Pancreas (tissue), 10 donors: ENCODE data around the gene PHOSPHO2. TPM values are rescaled to one million over a fixed set of nuclear protein-coding genes. Genes with fewer than 3 reads are reported as not detected.

Source experiments
- ATAC-seq, 4 donors: fragments of 200-7000 bp; cut with Tn5 transposase; one replicate each; pipeline versions ENCODE4 v1.8.0 to v1.9.1; 2020; ENCODE audit warnings: mild to moderate bottlenecking in 4 of 4, moderate library complexity in 4 of 4
- DNase-seq, 6 donors: peaks; one replicate each; pipeline ENCODE4 v3.0.0-alpha.2; 2020
- FAIRE-seq: peaks from 2 replicates; lab custom pipeline; 2012; peaks lifted over from hg19 to GRCh38; lab: Jason Lieb, UNC
- H3K27ac ChIP-seq, 4 donors: fragments of 200-600 bp; sonication (generic); 1 replicate in 3 of 4; 2 replicates in 1 of 4; pipeline versions ENCODE4 v1.5.0 to v1.8.0; 2020
- H3K27me3 ChIP-seq, 4 donors: fragments of 200-600 bp; one replicate each; pipeline ENCODE4 v1.8.0; 2021
- H3K36me3 ChIP-seq, 3 donors: fragments of 200-600 bp; sonication (generic) in 1 of 3; one replicate each; pipeline versions ENCODE4 v1.5.0 to v1.8.0; 2020 to 2021
- H3K4me1 ChIP-seq, 3 donors: fragments of 200-600 bp; one replicate each; pipeline ENCODE4 v1.8.0; 2021
- H3K4me3 ChIP-seq, 4 donors: fragments of 200-600 bp; sonication (generic) in 2 of 4; one replicate each; pipeline versions ENCODE4 v1.5.0 to v1.8.0; 2020 to 2021
- H3K9me3 ChIP-seq, 4 donors: fragments of 200-600 bp; one replicate each; pipeline ENCODE4 v1.8.0; 2021
- WGBS, 2 donors: extraction: QIAGEN DNeasy Blood & Tissue Kit; methylation state at CpG; one replicate each; pipeline ENCODE4 v1.1.7; 2013; 5-methylcytosine and 5-hydroxymethylcytosine counted together
- intact Hi-C, 3 donors: fragments of 100-400 bp; cut with DNase I; formaldehyde crosslinking; loops; one replicate each; pipeline versions ENCODE4 v1.11.1 to v1.14.2; 2022
- polyA plus RNA-seq, 2 donors: library from polyadenylated mRNA; stranded (reverse); fragments of 200-250 nt; gene quantifications; one replicate each; pipeline ENCODE4 v1.2.3, GENCODE V29; 2013
- total RNA-seq, 6 donors: library from RNA; stranded (reverse); fragmentation: NEBNext Ultra II Directional in 4 of 6; extraction: Animal tissue kit (Norgen Biotek cat#: 25700) in 4 of 6; gene quantifications; one replicate each; pipeline versions ENCODE4 v1.2.1 to v1.2.4, GENCODE V29; 2021 to 2023
- TF ChIP-seq, protein P1 (sequence below), 4 donors: fragments of 200-600 bp; sonication (generic) in 3 of 4; IDR thresholded peaks; one replicate each; pipeline versions ENCODE4 v1.5.0 to v1.8.0; 2021; ENCODE audit warnings: antibody characterized with exemption in 4 of 4
- donor health status: healthy with polysubstance abuse.
- donor health status: DM: no; HTN: no; CAD: no; lungs with moderate emphysema.
- donor health status: DM: no; HTN: no; CAD: no.
- donor health status: control.
- donor health status: control.
- donor health status: Bipolar disorder and iron deficiency.
- donor health status: DM: yes; HTN: yes; CAD: no.
- donor health status: DM: no; HTN: no; CAD: no.
- donor health status: DM: no; HTN: no; CAD: no.
- donor health status: DM: yes; HTN: yes; CAD: no.

PHOSPHO2 gene
- 1 to 10 TPM; 2.2 to 5.9 (median 3.3) TPM for total RNA-seq
- 1 to 10 TPM; 1.9 to 2.4 TPM for polyA plus RNA-seq

DNA sequence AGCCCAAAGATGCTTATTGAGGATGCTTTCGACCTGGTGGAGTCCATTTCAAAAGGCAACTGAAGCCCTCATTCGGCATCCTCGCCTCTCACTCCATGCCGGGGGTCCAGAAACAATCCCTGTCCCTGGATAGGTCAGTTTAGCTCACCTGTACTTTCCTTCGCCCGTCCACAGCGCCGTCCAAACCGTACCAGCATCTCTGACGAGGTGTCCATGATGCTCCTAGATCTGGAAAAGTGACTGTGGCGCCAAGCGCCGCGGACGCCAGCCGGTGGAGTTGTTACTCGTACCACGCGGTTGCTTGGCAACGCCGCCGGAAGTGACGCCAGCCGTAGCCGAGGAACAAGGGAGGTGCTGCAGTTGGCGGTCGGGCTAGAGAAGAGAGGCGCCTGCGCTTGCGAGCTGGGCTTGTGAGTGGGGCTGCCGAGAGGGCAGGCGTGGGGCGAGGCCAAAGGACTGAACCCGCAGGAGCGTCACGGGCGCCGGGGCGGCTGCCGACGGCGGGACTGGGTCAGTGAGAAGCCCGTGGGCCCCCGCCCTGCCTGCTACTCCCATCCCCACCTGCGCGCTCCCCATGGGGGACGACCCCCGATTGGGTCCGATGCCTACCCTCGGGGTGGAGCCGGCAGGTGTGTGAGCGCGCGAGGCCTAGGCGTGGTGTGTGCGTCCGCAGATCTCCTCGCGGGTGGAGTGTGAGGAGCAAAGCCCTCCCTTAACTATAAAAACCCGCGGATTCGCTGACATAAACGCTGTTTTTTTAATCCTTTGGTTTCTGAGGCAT lies at the start of gene PHOSPHO2, which contains the start of gene CFAP210:
PHOSPHO2 (plus strand) TSS at position 357 of the 781 bp plus-strand sequence. CDS start 6,503 bp downstream, outside the sequence.
CFAP210 (minus strand) TSS at position 293 of the 781 bp plus-strand sequence; CDS start at position 215, 78 bp downstream.
- Histone ChIP-seq H3K27ac (peak within 1 kb of the TSS; percentile 77 to 93 (median 82)), H3K27me3 (no peaks in the 10 kb centered on the region), H3K9me3 (no peaks in the 10 kb centered on the region), H3K4me1 (peaks cover 0 to 7% (median 4%) of the 10 kb centered on the region in 3 donors), H3K36me3 (no peaks in the 10 kb centered on the region), H3K4me3 (peak within 1 kb of the TSS; percentile 64 to 87 (median 79))
- 0 to 1% methylated on average over 61 to 63 of the region's 63 CpGs for WGBS, 2 donors
- TF ChIP-seq, protein P1, sequence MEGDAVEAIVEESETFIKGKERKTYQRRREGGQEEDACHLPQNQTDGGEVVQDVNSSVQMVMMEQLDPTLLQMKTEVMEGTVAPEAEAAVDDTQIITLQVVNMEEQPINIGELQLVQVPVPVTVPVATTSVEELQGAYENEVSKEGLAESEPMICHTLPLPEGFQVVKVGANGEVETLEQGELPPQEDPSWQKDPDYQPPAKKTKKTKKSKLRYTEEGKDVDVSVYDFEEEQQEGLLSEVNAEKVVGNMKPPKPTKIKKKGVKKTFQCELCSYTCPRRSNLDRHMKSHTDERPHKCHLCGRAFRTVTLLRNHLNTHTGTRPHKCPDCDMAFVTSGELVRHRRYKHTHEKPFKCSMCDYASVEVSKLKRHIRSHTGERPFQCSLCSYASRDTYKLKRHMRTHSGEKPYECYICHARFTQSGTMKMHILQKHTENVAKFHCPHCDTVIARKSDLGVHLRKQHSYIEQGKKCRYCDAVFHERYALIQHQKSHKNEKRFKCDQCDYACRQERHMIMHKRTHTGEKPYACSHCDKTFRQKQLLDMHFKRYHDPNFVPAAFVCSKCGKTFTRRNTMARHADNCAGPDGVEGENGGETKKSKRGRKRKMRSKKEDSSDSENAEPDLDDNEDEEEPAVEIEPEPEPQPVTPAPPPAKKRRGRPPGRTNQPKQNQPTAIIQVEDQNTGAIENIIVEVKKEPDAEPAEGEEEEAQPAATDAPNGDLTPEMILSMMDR (IDR thresholded peaks at IDR 0.05), result no peak
- DNase-seq (peak; percentile 99 to 100 (median 100)), FAIRE-seq (peak; percentile 91), ATAC-seq (peak; percentile 98 to 100 (median 100))
- intact Hi-C loops, result no loop called here

- FAIRE-seq, result peak; percentile 70
- intact Hi-C loops, result no loop called here
- no peak for ATAC-seq
These were observed 46.8 kb upstream of the PHOSPHO2 start for GRCh38 chr2:169647496-169647895.

DNA sequence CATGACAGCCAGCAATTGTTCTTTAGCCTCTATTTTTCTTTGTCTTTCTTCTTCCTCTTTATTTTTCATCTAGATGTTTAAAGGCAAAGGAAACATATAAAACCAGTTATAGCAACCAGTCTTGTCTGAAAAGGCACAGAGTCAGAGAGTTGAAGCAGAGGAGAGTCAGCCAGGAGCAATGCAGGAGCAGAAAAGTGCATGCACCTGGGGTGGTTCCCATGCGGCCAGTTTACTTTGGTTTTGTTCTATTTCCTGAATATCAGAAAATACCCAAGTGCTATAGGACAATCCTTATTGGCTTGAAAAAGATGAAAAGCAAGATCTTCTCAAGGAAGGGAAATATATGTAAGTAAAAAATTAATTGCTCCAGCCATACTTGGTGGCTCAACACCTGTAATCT lies 45.0 kb upstream of the PHOSPHO2 start:
- TF ChIP-seq, protein P1 (IDR thresholded peaks at IDR 0.05), result no peak
- Histone ChIP-seq H3K36me3 (no peaks in the 10 kb centered on the region), H3K27me3 (no peaks in the 10 kb centered on the region), H3K4me1 (no peaks in the 10 kb centered on the region), H3K27ac (peak overlapping the region in 2 of 4 donors; percentile 3 to 51), H3K4me3 (no peak overlapping the region), H3K9me3 (no peaks in the 10 kb centered on the region)
- intact Hi-C loops, result no loop called here
- FAIRE-seq (no peak), ATAC-seq (peak; percentile 84 to 97 (median 93)), DNase-seq (peak in 4 of 6 donors; percentile 48 to 77 (median 62))
- 35 to 48% methylated on average over 1 of the region's 1 CpG for WGBS, 2 donors

More at GRCh38 chr2:169647496-169647895, 46.8 kb upstream of the PHOSPHO2 start:
- H3K4me3 ChIP-seq, result no peak overlapping the region
- H3K4me1 ChIP-seq, result no peaks in the 10 kb centered on the region
- no peaks in the 10 kb centered on the region for H3K27me3 ChIP-seq
- WGBS, 2 donors, result 76 to 80% methylated on average over 2 of the region's 2 CpGs
- no peak overlapping the region for H3K27ac ChIP-seq
- TF ChIP-seq, protein P1 (IDR thresholded peaks at IDR 0.05), result no peak
- H3K9me3 ChIP-seq, result no peaks in the 10 kb centered on the region
- no peaks in the 10 kb centered on the region for H3K36me3 ChIP-seq
- no peak for DNase-seq

DNA sequence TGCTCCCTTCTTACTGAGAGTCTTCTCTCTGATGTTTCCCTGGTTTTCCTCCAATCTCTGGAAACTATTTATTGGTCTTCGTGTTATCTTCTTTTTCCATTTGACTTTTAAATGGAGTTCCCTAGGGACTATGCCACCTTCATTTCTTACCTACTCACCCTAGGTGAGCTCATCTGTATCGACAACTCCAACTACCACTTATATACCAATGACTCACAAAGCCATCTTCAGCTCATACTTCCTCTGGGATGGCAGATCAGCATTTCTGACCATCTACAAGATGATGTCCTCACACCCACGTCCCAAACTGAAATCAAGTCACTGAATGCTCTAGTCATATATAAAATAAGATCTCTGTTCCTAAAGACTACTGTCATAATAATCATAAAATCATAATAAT lies 40.6 kb upstream of the PHOSPHO2 start:
- TF ChIP-seq, protein P1 (IDR thresholded peaks at IDR 0.05), result no peak
- no peaks in the 10 kb centered on the region for H3K36me3 ChIP-seq
- intact Hi-C loops, result no loop called here
- no peak overlapping the region for H3K4me3 ChIP-seq
- FAIRE-seq, result no peak
- H3K9me3 ChIP-seq, result no peaks in the 10 kb centered on the region
- H3K27me3 ChIP-seq, result no peaks in the 10 kb centered on the region
- no peak overlapping the region for H3K27ac ChIP-seq
- 58 to 66% methylated on average over 3 of the region's 3 CpGs for WGBS, 2 donors
- no peak for ATAC-seq
- H3K4me1 ChIP-seq, result no peaks in the 10 kb centered on the region
- DNase-seq, result no peak
